Activated CD4-positive, alpha-beta T cell treated with anti-CD3 and anti-CD28 coated beads, Interleukin-10, Interleukin-2, amounts not matched to agents 100 ng/mL and 50 ng/mL, durations not matched to agents 16 hours and 8 hours (primary cell): ENCODE measurements around the gene ZNF423.

Experiments
- DNase-seq: peaks from one replicate; pipeline ENCODE4 v3.0.0-alpha.2; 2020

The ZNF423 gene

DNA sequence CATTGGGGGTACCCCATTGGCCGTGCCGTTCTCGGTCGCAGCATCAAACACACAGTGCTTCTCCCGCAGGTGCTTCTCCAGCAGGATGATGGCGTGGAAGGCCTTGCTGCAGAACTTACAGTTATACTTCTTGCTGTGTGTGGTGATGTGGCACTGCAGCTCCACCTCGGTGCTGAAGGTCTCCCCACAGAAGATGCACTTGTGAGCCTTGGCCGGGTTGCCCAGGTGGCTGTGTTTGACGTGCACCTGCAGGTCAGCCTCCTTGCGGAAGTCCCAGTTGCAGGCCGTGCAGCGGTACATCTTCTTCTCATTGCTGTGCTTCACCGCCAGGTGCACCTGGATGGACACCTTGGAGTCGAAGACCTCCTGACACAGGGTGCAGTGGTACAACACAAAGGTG, 219.3 kb downstream of the ZNF423 start:
- DNase-seq: no peak

DNA sequence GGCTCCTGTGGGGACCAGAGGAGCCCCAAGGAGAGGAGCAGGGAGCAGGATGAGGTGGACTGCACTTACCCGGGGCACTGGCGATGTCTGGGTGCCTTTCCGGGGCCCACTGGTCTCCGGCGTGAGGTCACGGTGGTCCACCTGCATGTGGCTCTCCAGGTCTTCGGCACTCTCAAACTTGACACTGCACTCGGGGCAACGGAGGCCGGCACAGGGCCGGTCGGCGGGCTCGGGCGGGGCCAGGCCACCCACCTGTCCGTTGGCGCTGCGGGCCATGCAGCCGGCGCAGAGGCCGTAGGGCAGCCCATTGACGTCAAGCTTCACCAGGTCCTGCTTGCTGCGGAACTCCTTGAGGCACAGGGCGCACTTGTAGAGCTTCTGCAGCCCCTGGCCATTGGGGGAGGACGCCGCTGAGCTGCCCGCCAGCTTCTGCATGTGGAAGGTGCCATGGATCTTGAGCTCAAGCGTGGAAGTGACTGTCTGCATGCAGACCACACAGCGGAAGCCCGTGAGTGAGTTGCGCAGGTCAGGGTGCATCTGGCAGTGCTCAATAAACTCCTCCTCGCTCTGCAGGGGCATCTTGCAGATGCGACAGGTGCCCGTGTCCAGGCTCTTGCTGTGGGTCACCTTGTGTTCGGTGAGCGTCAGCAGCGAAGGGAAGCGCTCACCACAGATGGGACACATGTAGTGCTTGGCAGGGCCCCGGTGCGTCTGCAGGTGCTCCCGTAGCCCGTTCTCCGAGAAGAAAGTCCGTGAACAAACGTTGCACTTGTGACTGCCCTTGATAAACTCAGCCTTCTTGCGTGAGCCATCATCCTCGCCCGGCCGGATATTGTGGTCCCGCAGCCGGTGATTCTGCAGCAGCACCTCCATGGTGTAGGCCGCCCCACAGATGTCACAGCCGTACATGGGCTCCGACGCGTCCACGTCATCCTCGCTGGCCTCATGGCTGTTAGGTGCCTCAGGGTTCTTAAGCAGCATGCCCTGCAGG, 220.0 kb downstream of the ZNF423 start:
- no peak for DNase-seq

DNA sequence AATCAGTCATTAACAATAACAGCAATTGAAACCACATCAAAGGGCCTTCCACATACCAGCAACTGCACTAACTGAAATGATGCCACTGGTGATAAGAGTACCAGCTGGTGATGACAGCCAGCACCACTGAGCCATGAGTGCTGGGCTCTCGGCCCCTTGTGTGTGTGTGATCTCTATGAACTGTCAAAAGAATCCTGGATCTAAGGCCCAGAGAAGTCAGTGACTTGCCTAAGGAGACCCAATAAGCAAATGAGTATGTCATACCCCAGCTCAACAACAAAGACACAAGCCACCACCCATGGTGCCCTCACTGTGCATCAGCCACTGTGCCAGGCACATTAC, 220.9 kb downstream of the ZNF423 start:
- no peak for DNase-seq

DNA sequence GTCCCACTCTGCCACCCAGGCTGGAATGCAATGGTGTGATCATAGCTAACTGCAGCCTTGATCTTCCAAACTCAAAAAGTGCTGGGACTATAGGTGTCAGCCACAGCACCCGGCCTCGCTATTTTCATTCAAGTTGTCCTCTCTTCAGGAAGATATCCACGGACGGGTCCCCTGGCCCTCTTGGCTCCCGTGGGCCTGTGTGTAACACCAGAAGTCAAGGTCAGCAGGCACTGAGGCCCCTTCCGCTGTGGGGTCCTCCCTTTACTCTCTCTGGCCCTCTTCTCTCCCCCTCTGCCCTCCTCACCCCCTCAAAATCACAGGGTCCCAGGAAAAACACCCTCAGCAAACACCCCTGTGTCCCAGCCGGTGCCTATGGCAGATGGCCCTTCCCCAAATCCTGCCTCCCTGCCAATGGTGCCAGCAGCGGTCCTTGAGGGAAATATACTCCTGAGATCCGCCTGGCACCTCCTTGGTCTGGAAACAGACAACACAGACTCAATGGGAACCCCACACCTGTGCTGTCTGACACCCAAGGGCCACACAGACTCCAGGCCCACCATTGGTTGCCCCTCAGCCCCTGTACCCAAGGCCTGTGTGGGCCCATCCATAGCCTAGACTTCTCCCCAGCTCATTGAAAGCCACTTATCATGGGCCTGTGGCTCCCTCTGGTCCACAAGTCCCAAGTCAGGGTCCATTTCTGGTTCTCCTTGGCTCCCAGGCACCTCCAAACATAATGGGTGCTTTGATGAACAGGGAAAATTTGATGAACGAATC, 221.5 kb downstream of the ZNF423 start:
- no peak for DNase-seq

DNA sequence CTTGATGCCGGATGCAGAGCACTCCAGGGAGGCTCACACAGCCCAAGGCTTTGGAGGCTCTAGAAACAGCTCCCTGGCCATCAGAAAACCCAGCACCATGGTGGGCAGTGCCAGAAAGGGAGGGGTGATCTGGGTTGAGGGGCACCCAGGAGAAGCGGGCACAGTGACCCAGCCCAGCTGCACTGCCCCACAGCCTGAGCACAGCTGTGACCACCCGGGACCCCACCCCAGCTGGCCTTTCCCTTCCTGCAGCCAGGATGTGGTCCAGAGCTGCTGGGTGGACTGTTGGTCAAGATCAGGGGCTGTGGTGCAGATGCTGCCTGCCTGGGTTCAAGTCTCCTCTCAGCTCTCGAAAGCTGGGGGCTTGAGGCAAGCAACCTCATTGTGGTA, 223.1 kb downstream of the ZNF423 start:
- no peak for DNase-seq

DNA sequence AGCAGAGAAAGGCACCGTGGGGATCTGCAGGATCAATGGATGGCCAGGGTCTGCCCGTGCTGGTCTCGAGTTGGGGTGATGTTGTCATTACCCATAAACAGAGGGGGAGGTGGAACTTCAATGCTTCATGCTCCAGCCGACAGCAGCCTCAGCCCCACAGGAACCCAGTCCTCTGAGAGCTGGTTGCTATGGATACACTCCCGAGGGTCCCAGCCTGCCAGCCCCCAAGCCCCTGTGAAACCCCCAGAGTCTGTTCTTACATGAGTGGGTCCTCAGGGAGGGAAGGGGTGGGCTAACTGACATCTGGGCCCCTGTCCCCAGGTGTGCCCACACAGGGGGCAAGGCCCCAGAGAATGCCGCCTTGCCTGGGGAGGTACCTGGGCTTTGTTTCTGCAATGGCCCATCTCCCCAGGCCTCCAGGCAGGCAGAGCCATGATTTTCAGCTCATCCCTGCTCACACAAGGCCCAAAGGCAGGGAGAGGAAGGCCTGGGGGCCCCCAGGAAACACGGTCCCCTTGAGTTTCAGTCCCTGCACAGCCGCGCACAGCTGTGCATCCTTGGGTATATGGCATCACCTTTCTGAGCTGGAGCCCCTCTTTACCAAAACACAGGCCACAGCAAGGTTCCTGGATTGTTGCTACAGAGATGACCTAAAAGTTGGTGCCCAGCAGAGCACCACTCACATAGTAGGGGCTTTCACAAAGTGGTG, 223.7 kb downstream of the ZNF423 start:
- no peak for DNase-seq

DNA sequence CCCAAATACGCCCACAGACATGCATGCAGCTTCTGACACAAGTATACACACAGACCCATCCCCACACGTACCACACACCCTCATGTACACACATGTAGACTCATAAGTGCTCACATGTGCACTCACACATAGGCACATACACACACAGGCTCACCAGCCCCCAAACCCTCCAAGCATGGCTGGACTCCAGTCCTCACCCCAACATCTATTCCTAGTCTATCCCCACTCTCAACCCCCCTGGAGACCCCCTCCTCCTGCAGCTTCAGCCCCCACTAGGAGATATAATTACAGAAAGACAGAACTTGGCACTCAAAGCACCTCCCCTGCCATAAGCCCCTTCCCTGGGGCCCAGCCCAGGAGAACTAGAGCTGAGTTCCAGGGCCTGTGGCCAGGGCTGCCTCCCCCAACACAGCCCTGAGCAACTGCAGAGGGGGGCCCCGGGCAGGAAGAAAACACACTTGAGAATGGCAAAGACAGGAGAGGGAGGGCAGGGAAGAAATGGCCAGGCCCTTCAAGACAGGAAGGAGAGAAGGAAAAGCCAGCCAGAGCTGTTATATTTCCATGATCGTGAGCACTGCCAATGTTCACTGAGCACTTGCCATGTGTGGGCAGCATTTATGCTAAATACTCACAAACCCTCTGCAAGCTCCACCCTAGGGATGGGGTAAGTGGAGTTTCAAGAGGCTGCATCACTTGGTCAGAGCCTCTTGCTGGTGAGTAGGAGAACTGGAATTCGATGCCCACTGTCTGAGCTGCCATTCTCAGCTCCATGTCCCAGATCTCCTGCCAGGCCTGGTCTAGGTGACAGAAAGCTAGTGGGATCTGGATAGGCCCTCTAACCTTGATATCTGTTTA, 224.5 kb downstream of the ZNF423 start:
- DNase-seq: no peak

DNA sequence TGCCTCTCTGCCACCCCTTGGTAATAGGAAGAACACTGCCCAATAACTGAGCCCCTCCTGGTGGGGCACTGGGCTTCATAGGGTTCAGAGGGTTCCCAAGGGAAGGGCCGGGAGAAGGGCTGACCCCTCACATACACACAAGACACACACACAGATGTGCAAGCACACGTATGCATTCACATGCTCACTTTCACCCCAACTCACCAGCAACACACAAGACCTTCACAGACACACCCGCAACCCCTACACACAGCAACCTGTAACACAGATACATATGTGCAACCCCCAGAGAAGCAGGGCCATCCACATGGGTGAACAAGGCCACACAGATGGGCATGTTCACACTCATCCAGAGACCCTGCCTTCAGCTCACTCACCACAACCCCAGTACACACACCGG, 225.1 kb downstream of the ZNF423 start:
- no peak for DNase-seq

DNA sequence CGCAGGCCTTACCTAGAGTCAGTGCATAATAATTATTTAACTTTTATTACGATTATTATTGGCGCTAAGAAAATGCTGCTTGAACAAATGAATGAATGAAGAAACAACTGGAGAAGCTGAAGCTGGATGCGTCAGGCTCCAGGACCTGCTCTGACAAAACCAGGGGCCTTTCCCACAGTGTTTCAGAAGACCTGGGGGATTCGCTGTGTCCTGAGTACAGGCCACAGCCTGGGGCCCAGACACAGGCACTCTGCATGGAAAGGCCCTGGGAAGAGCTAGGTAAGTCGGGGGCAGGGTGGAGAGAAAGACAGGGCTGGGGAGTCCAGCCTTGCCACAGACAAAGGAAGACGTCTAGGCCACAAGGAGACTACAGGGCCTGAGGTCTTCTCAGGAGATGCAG, 226.1 kb downstream of the ZNF423 start:
- no peak for DNase-seq

DNA sequence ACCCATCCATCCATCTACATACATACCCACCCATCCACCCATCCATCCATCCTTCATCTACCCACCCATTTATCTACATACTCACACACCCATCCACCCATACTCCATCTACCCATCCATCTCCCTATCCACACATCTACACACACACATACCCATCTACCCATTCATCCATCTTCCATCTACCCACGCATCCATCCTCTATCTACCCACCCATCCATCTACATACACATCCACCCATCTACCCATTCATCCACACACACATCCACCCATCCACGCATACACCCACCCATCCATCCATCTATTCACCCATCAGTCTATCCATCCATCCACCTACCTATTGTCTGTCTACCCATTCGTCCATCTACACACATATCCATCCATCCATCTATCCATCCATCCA, 227.8 kb downstream of the ZNF423 start:
- no peak for DNase-seq

DNA sequence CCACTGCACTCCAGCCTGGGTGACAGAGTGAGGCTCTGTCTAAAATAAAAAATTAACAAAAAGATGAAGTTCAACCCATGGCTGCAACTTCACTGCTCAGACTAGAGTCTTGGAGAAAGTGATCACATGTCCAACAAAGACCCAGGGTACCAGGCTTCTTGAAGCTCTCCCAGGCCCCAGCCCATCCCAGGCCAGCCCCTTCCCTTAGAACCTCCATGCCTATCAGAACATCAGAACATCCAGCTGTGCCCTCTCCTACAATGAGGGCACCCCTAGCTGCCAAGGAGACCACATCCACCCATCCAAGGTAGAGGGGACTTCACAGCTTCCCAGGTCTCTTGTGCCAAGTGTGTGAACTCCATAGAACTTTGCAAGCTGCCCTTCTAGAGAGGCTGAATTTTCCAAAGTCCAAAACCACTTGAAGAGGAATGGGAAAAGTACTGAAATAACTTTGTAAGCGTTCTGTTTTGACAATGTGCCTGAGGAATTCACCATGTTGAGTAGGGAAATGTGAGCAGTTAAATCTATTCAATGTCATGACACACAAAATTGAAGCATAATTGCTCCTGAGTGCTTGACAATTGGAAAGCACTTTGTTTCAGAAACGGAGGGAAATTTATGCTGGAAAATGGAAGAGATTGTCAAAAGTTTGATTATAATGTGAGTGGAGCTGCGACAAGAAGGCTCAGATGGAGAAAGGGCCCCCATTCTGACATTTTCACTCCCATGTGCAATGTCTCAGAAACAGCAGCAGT, 230.4 kb downstream of the ZNF423 start:
- DNase-seq: no peak

DNA sequence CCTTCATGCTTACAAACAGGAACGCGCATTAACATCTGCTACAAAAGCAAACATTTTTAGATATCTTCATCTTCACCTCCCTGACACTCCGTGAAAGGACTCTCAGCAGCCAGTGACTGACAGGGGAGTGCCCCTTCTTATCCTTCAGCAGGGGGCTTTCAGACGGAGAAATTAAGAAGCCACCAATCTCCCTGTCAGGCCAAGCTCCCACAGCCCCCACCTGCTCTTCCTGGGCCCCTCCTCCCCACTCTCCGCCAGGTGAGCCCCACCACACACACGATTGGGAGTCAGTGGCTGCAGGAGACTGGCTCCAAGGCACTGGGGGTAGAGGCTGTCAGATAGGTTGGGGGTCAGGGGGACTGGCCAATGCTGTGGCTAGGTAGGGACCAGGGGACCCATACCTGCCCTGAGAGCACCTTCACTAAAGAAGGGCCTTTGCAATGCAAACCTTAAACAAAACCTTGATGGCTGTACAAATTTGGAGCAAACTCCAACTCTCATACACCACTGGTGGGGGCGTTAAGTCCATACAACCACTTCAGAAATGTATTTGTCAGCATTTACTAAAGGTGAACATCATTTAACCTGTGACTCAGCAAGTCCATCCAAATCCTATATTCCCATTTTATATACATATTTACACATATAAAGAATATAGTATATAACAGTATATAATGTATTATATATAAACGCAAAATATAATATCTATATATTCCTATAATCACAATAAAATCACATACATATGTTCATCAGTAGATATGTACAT, 232.2 kb downstream of the ZNF423 start:
- no peak for DNase-seq

DNA sequence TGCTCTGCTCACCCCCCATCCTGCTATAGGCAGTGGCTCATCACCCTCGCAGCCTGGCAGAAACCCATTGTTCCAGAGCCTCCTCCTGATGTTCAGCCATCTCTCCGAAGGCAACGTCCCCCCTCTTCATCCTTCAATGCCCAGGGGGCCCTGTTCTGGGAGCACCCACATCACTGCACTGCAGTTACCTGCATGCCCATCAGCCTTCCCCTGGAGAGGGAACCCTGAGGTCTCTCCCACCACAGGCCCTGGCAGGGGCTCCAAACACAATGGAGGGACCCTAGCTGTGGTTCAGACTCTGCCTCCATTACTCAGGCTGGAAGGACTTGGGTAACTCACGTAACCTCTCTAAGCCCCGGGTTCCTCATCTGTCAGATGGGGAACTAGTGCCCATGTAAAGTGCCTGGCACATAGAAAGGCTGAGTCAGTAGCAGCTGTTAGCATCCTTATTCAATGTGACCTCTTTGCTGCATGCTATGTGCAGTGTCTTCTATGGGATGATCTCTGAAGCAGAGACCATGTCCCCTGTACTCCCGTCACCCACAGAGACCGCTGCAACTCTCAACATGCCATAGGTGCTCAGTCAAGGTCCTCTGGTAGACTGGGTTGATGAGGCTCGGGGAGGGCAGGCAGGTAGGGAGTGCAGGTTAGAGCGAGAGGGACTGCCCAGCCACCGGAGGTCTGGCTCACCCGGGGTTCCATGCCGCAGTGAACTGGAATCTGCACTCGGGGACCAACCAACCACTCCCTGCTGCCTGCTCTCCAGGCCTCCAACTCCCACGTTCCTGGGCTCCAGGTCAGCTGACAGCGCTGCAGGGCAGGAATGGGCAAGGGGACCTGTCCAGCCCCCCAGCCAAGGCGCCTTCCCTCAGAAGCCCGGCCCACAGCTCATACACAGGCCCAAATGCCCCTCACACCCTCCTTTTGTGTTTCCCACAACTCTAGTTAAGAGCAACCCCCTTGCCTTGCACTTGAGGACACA, 233.2 kb downstream of the ZNF423 start:
- no peak for DNase-seq

DNA sequence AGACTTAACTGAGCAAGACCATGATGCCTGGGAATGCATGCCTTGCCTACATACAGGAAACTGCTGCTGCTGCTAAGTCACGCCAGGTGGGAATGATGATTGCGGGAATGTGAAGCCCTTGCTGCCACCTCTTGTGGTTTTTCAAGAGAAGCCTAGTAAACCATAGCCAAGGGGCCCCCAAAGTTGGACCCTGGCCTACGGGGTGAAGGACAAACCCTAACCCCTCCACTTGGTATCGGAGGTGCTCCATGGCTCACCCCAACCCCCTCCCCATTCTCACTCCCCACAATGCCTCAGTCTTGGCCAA, 233.9 kb downstream of the ZNF423 start:
- DNase-seq: no peak

DNA sequence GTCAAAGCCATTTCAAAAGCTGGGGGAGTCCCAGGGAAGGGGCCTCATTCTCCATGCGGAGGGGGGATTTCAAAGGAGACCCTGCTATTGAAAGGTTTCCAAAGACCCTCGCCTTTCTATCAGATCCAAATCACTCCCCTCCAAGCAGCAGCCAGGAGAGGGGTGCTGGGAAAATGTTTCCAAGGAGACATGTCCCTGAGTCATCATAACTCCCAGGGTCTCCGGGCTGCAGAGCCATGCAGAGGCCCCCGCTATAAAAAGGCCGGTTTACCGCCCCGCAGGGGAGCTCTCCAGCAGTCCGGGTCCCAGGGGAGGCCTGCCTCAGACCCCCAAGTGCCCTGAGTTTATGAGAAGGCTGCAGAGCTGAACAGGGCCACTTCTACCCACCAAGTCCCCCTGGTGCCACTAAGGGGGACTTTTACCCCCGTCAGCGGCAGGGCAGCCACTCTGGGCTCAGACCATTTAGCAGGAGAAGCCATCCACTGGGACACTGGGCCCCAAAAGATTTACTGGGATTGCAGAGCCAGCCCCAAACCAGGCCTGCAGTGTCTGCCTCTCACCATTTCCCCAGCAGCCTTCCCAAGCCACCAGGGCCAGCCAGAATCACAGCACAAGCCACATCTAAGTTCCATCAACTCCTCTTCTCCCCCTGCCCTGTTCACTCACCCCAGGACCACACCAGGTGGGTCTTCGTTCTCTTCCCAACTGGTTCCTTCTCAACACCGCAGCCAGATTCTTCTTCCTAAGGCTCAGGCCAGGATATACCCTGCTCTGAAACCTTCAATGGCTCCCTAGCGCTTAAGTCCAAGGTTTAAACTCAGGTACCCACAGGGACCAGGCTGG, 234.4 kb downstream of the ZNF423 start:
- DNase-seq: no peak

DNA sequence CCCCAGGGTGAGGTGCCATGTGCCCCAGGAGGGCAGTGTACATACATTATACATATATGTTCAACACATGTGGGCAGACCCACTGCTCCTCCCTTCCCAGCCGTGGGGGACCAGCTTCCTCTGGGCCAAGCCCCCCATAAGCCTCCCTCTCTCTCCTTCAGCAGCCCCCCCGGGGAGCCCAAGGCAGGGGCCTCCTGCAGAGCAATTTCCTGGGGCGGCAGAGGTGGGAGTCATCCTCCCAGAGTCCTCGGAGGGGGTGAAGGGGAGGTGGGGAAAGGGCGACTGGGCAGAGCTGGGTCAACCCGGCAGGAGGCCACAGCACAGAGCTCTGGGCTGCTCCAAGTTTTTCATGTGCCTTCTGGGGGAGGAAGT, 235.1 kb downstream of the ZNF423 start:
- DNase-seq: no peak

DNA sequence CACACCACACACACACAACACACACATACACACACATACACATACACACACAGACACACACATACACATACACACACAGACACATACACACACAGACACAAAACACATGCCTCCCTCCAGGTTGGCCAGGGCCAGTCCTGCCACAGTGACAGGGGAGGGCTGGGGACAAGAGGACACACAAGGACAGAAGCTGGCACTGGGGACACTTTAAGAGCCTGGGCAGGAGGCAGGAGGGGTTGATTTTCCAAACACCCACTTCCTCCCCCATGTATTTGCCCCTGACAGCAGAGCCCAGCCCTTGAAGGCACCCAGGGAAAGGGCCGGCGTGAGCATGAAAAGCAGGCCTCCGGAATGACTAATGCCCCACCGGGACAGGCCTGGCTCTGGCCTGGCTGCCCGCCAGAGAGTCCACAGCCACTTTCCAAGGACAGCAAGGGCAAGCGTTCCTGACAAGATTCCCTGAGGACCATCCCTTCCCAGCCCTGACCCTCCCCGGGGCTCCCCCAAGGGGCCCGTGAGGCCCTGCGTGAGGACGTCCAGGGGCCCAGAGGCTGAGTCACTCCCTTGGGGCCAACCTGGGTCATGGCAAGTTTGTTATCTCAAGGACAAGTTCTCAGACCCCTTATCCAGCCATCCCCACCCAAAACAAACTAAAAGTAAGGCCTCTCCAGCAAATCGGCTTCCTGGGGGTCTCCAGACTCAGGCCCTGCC, 235.6 kb downstream of the ZNF423 start:
- no peak for DNase-seq

DNA sequence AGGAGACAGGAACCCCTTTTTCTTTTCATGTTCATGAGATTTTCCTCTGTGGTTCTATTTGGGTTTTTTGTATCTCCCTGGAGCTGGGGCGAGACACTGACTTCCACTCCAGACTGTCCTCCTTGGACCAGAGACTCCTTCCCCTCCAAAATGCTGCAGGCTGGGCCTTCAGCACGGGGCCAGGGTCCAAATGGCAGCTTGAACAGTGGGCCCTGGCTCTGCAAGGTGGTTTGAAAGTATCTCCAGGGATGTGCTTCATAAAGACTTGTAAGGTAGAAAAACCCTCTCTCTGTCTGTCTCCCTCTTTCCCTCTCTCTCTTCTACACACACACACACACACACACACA, 236.1 kb downstream of the ZNF423 start:
- no peak for DNase-seq

DNA sequence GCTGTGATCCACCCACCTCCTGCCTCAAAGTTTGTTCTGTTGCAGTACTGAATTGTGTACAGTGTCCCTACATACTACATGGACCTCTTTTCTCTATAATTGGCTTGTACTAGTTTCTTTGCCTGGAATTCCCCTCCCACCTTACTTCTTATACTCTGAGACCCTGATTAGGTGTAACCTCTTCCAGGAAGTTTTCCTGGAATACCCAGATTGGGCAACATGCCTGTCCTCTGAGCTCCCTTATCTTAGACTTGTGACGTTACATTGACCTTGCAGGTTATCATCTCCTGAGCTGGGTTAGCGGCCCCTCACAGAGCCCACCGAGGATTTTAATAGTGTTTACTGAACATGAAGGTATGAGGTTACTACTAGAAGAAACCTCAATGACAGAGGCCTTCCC, 237.0 kb downstream of the ZNF423 start:
- no peak for DNase-seq
